NCI-H2171 (cell line): Measurements from ENCODE around the gene SYNE1.
"Not testable (repeated sequence)": the region's sequence is repeated elsewhere in the genome, so short reads cannot be mapped to it uniquely, and the experiment has no call there.

ENCODE experiments used
- DNase-seq: peaks from one replicate; lab custom pipeline; 2025; lab: John Stamatoyannopoulos, UW

The SYNE1 gene

DNA sequence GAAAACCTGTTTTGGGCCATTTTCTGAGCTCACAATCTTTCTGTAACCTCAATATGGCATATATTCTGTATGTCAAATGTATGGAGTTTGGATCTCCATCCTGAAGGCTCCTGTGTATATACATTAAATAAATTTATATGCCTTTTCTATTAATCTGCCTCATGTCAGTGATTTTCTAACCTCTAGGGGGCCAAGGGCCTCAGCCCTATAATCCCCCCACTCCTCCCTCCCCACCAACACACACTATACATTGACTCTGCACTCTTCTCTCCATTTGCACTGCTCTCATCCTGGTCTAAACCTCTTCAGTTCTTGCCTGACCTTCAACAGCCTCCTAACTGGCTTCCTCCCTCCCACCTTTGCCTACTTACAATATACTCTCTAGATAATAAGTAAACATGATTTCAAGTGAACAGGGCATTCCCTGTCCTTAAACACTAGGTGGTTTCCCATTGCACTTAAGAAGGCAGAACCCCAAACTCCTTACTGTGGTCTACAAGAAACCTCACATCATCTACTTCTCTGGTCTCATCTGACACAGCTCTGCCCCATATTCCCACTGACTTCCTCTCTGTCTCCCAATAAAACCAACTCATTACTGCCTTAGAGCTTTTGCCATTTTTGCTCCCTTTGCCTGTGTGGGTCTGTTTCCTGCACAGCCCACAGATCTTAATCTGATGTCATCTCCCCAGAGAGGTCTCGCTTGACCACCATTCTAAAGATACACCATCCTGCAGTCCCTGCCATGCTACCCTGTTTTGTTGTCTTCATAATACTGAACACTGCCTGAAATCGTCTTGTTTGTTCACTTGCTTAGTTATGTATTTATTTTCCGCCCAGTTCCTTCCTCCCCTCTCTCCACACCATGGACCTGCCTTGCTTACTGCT is 213.7 kb downstream of the SYNE1 start:
- DNase-seq, result no peak

DNA sequence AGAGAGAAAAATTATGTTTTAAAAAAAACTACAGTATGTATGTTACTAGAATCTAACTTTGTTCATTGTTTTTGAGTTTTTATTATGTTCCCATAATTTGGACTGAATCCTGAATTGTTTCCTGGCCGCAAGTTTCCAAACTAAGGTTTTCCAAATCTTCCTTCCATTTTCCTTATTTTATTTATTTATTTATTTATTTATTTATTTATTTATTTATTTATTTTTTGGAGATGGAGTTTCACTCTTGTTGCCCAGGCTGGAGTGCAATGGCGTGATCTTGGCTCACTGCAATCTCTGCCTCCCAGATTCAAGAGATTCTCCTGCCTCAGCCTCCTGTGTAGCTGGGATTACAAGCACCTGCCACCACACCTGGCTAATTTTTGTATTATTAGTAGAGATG is 215.7 kb downstream of the SYNE1 start:
- DNase-seq, result not testable (repeated sequence)

DNA sequence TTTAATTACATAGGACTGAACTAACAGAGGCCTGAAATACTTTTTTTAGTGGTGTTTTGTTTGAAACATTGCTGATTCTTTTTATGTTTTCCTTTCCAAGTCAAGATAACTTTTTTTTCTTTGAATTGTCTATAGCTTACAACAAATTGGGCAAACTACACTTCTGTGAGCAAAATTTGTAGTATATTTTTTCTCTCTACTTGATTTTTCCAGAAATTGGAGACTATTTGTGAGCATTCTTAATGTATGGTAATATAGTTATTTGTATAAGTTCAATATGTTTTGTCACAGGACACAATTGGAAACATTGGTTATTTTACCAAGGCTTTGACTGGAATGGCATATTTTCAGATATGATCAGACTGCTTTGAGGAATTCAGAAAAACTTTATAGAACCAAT is 216.5 kb downstream of the SYNE1 start:
- DNase-seq, result no peak

DNA sequence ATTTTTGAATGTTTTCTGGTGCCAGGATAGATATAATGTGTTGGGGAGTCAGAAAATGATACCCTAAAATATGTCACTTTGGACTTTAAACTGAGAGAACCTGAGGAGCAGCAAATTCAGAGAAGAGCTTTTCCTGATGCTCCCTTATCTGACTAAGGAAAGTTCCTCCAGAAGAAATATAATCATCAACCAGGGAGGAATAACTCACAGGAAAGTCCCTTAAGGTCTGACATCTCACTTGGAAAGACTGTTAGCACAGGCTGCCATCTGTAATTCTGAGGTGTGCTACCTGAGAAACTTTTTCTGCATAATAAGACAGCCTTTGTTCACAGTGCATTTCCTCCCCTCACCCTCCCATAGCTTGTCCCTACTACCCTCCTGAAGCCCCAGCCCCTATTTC is 218.6 kb downstream of the SYNE1 start:
- DNase-seq, result no peak

GRCh38 chr6:152416652-152417051 is 220.5 kb downstream of the SYNE1 start:
- DNase-seq, result no peak

GRCh38 chr6:152404936-152405595 is 232.1 kb downstream of the SYNE1 start:
- DNase-seq, result no peak

DNA sequence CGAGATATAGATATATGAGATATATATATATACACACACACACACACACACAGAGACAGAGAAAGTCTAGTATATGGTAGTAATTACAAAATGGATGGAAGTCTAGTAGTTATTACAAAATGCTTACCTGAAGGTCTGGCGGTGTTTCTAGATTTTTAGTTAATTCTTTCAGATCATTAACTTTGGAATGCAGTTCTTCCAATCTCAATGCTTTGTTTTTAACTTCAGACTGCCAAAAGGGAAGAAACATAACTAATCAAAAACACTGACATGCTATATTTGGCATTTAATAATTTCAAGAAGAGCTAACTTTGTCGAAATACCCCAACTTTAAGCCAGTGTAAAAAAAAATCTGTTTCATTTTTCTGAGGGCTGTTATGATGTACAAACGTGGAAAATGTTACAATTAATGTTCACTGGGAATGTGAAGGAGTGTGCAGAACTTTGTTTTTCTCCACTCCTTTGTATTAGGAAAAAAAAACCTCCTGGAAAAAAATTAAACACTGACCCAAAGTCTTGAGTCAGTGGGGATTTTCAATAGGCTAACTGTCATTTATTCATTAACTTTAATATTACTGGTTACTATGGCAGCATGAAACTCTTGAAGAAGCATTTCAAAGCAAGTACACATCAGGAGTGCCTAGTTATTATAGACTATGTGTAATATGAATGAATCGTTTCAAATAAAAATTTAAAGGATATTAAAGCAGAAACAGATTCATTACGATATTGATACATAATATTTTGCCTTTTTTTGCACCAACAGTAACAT is 232.9 kb downstream of the SYNE1 start:
- DNase-seq, result no peak

DNA sequence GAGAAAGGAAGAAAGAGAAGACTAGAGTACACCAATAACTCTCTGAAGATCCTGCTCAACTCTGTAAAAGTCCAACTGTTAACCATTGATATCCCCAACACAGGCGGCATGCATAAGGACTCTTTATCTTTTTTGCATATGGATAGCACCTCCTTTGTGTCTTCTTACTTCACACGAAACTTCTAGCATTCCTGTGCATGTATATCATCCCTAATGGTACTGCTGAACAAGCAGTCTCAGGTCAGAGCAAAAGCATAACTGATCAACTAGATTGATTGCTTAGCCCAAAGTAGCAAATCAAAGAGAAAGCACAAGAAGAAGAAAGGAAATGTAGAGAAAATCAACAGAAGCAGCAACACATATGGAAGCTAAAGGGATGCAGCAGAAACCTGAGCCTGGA is 234.4 kb downstream of the SYNE1 start:
- no peak for DNase-seq

- DNase-seq, result no peak
Observed at GRCh38 chr6:152401978-152402377, 235.2 kb downstream of the SYNE1 start.

GRCh38 chr6:152399399-152399798 is 237.8 kb downstream of the SYNE1 start:
- no peak for DNase-seq

- DNase-seq, result no peak
Observed at GRCh38 chr6:152398993-152399392, 238.2 kb downstream of the SYNE1 start.

DNA sequence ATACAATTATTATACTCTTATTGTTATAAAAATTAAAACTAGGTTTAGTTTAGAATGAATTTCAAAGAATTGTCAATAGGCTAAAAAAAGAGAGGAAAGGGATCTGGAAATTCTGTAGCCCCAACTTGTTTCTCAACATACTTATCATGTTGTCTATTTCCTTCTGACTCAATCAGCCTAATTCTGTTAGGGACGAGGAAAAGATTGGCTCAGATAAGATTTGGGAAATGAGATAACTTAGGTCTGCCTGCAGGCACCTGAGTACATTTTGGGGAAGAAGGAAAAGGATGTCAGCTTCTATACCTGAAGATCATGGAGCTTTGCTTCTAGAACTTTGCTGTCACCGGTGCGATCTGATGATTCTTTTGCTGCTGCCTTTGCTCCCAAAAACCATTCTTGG is 238.8 kb downstream of the SYNE1 start:
- DNase-seq, result no peak

DNA sequence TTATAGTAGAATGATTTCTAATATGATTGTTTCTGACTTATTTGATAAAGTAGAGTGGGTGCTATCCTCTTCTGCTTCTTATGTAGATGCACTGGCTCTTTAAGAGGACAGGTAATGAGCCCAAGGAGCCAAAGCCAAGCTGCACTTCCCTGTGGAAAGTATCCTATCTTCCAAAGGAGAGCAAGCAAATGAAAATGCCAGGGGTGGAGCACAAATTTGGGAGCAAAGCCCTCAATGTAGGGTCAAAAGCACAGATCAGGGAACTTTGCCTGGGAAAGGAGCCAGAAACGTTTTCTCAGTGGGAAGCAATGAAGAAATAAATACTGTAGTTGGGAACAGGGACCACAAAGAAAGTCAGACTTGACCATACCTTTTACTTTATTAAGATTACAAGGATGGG is 242.9 kb downstream of the SYNE1 start:
- DNase-seq, result no peak

DNA sequence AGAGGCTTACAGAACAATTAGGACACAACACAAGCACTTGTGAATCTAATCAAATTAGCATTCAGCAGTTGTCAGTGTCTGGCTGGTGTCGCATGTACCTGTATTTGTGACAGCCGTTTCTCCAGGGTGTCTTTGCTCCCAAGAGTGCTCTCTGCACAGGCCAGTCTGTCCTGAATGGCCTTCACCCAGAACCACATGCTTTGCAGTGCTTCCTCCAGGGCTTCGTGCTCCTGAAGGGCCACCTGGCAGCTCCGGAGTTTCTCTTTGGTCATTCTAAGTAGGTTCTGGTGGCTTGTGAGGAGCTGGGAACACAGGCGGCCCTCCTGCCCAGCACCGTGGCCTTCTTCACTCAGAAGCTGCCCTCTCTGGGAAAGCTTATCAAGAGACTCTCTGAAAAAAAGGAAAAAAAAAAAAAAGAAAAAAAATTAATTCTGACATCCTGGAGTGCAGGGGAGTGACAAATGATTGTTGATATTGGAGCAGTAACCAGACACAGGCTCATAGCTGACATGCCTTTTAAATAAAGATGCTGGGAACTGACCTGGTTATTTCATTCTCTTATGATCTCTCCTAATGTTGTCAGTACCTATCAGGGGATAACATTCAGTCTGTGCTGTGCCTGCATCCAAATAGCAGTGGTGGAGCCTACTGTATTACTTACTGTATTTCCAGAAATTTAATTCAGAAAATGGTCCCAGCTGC is 245.8 kb downstream of the SYNE1 start:
- no peak for DNase-seq

DNA sequence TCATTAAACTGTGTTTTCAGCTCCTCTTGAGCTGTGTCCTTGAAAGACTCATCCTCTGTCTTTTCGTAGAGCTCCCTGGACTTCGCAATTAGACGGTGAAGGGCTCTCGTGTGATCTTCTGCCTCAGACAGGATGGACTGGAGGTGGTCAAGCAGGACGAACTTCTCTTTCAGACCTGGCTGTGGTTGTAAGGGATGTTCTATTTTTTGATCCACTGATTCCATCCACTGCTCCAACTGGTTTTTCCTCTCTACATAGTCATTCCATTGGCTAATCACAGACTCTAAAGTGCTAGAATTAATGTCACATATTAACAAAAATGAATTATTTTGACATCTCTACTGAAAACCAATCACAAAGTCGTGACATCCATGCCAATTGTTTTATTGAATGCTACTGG is 250.1 kb downstream of the SYNE1 start:
- no peak for DNase-seq

GRCh38 chr6:152386131-152386530 is 251.0 kb downstream of the SYNE1 start:
- DNase-seq, result no peak

DNA sequence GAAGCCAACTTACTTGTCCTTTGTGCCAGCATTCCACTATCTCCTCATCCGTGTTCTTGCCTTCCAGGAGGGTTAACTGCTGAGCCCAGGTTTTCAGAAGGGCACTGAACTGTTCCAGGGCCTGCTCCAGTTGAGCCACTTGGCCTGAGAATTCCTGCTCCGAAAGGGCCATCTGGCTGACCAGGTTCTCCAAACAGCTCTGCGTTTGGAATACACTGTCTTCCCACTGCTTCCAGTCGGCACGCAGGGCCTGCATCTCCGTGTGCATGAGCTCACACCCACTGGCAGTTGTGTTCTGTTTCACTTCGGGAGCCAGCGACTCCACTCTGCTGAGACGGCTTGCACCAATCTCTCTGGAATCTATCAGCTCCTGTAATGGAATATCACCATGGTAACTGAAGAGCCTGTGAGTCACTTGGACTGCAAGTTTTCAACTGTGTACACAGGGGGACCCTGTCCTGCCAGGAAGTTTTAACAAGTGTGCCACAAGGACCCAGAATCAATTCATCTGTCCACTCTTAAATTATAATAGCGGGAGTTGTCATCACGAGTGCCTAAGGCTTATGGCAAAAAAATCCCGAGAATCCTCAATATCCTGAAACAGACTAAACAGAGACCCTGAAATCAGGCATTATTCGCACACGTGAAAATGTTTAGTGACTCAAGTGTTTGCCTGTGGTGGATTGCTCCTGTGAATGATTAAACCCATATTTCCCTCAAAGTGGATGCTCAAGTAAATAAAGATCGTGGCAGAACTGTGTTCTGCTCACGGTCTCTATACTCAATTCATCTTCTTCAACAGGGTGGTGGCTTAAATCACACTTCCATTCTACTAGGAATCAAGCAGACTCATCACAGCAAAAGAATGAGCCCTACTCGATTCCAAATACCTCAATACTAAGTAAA is 255.9 kb downstream of the SYNE1 start:
- no peak for DNase-seq

- no peak for DNase-seq
Observed at GRCh38 chr6:152380351-152380767, 256.8 kb downstream of the SYNE1 start.

GRCh38 chr6:152379423-152379822 is 257.7 kb downstream of the SYNE1 start:
- DNase-seq, result no peak

- no peak for DNase-seq
Observed at GRCh38 chr6:152378169-152378568, 259.0 kb downstream of the SYNE1 start.

DNA sequence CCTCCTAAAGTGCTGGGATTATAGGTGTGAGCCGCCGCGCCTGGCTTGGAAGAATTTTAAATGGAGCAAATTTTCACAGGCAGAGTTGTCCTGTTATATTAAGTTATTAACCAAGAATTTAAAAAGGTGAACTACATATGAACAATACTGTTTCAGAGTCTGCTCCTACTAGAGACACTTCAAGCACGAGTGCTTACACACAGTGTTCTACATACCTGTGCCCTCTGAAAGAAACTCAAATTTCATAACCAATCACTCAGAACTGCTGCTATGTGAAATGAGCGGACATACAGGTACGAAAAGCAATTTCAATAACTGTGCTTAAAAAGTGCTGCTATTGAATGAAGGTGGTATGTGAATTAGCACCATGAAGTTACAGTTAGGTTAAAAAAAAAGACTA is 262.0 kb downstream of the SYNE1 start:
- no peak for DNase-seq
